ENCODE data around the gene RRP7A. TPM values are rescaled to one million over a fixed set of nuclear protein-coding genes. Genes with fewer than 3 reads are reported as not detected.
A peak's percentile ranks its signal among the peaks of the same experiment; 100 is the strongest.
"Not testable (repeated sequence)": the region's sequence is repeated elsewhere in the genome, so short reads cannot be mapped to it uniquely, and the experiment has no call there.

RRP7A gene
- total and polyA plus RNA-seq, 12 donors: 10.3 to 53.9 (median 35.7) TPM

DNA sequence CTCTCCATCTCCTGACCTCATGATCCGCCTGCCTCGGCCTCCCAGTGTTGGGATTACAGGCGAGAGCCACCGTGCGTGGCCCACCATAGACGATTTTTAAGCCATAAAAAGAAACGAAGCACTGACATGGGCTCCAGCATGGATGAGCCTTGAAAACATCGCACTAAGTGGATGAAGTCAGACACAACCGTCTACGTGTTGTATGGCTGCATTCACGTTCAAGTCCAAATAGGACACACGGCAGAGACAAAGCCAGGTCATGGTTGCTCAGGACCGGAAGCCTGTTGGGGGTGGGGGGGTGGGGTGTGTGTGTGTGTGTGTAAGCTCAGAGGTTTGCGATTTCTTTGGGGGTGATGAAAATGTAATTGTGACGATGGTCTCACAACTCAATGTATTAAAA is 10.0 kb downstream of the RRP7A start:
- no peaks in the 10 kb centered on the region for H3K9me3 ChIP-seq (replicated peaks in 1 of 3)
- H3K27ac ChIP-seq: no peak overlapping the region
- H3K4me1 ChIP-seq (replicated peaks in 1 of 2): no peaks in the 10 kb centered on the region
- H3K27me3 ChIP-seq: no peaks in the 10 kb centered on the region
- no peak for DNase-seq
- H3K4me3 ChIP-seq: no peak overlapping the region
- WGBS, 4 donors: 63 to 75% (median 69%) methylated on average over 6 to 15 of the region's 15 CpGs
- TF ChIP-seq POLR2A (IDR thresholded peaks at IDR 0.05): no peak
- TF ChIP-seq, protein P1, sequence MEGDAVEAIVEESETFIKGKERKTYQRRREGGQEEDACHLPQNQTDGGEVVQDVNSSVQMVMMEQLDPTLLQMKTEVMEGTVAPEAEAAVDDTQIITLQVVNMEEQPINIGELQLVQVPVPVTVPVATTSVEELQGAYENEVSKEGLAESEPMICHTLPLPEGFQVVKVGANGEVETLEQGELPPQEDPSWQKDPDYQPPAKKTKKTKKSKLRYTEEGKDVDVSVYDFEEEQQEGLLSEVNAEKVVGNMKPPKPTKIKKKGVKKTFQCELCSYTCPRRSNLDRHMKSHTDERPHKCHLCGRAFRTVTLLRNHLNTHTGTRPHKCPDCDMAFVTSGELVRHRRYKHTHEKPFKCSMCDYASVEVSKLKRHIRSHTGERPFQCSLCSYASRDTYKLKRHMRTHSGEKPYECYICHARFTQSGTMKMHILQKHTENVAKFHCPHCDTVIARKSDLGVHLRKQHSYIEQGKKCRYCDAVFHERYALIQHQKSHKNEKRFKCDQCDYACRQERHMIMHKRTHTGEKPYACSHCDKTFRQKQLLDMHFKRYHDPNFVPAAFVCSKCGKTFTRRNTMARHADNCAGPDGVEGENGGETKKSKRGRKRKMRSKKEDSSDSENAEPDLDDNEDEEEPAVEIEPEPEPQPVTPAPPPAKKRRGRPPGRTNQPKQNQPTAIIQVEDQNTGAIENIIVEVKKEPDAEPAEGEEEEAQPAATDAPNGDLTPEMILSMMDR (IDR thresholded peaks at IDR 0.05): no peak
- H3K36me3 ChIP-seq (replicated peaks in 1 of 2): peaks cover 0 to 12% of the 10 kb centered on the region in 2 donors
- intact Hi-C loops (cut with DNase I): no loop called here

DNA sequence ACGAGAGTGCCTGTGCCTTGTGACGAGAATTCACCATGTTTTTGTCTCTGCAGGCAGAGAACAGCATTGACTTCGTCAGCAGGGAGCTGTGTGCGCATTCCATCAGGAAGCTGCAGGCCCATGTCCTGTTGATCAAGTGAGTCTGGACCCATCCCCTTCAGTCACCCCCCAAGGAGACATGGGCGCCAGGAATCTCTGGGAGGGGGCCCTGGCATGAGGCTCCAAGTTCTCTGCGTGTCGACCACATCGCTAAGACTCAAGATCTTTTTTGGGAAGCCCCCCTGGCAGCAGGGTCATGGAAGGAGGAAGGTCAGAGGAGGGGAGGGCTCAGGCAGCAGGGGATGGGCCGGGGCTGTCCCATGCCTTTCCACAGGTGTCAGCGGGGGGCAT is 10.6 kb downstream of the RRP7A start:
- H3K27ac ChIP-seq; H3K9me3 ChIP-seq (replicated peaks in 1 of 3); H3K4me1 ChIP-seq (replicated peaks in 1 of 2); DNase-seq; intact Hi-C loops (cut with DNase I); H3K4me3 ChIP-seq; H3K27me3 ChIP-seq: not testable (repeated sequence)
- WGBS, 4 donors: 54 to 100% (median 62%) methylated on average over 1 to 10 of the region's 10 CpGs
- peaks cover 0 to 12% of the 10 kb centered on the region in 2 donors for H3K36me3 ChIP-seq (replicated peaks in 1 of 2)

DNA sequence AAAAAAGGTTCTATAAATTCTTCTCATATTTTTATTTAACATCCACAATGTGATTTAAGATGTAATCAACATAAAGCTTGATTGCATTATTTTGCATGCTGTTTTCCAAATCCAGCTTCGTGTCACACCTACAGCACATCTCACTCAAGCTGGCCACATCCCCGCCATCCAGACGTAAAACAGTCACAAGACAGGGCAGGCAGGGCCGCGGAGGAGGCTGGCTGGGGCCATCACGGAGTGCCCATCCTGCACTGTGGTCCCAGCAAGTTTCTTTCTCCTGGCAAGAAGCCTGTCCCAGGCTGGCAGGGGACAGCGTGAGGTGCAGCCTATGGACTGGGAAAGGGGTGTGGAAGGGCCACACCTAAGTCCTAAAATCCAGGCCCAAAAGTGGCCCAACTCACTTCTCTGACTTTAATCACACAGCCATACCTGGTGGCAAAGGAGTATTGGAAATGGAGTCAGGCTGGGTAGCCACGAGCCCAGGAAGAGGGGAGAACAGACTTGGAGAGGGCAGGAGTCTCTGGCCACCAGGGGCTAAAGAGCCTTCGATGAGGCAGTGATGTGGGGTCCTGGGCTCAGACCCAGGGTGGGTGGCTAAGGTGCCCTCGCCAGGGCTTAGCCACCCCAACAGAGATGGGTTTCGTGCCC is 11.1 kb downstream of the RRP7A start:
- DNase-seq; H3K9me3 ChIP-seq (replicated peaks in 1 of 3); H3K4me3 ChIP-seq; H3K4me1 ChIP-seq (replicated peaks in 1 of 2); intact Hi-C loops (cut with DNase I); H3K27ac ChIP-seq; H3K27me3 ChIP-seq: not testable (repeated sequence)
- peaks cover 0 to 12% of the 10 kb centered on the region in 2 donors for H3K36me3 ChIP-seq (replicated peaks in 1 of 2)
- WGBS, 4 donors: 46 to 78% (median 50%) methylated on average over 8 to 11 of the region's 11 CpGs

DNA sequence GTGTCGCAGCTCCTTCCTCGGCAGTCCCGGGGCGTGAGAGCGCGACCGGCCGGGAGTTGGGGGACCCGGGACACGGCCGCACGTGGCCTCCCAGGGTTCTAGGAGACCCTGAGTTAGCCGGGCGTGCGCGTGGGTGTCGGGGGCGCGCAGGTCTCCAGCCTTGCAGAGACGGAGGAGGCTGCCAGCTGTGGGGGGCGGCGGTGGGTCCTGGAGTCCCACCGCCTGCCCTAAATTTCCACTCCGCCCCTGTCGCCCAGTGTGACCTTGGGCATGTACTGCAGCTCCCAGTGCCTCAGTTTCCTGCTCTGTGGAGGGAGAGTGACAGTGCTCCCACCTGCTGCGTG is 18.8 kb downstream of the RRP7A start:
- intact Hi-C loops (cut with DNase I): no loop called here
- H3K27ac ChIP-seq: no peak overlapping the region
- DNase-seq: peak in 2 of 7 donors; percentile 32 to 45
- H3K9me3 ChIP-seq (replicated peaks in 1 of 3): no peaks in the 10 kb centered on the region
- 2 to 67% (median 26%) methylated on average over 5 to 26 of the region's 26 CpGs for WGBS, 4 donors
- H3K36me3 ChIP-seq (replicated peaks in 1 of 2): no peaks in the 10 kb centered on the region
- H3K27me3 ChIP-seq: no peaks in the 10 kb centered on the region
- H3K4me3 ChIP-seq: peak overlapping the region in 2 of 4 donors; percentile 9 to 50
- TF ChIP-seq, protein P1 (IDR thresholded peaks at IDR 0.05): no peak
- no peak for TF ChIP-seq POLR2A (IDR thresholded peaks at IDR 0.05)
- H3K4me1 ChIP-seq (replicated peaks in 1 of 2): peaks cover 4 to 5% of the 10 kb centered on the region in 2 donors

DNA sequence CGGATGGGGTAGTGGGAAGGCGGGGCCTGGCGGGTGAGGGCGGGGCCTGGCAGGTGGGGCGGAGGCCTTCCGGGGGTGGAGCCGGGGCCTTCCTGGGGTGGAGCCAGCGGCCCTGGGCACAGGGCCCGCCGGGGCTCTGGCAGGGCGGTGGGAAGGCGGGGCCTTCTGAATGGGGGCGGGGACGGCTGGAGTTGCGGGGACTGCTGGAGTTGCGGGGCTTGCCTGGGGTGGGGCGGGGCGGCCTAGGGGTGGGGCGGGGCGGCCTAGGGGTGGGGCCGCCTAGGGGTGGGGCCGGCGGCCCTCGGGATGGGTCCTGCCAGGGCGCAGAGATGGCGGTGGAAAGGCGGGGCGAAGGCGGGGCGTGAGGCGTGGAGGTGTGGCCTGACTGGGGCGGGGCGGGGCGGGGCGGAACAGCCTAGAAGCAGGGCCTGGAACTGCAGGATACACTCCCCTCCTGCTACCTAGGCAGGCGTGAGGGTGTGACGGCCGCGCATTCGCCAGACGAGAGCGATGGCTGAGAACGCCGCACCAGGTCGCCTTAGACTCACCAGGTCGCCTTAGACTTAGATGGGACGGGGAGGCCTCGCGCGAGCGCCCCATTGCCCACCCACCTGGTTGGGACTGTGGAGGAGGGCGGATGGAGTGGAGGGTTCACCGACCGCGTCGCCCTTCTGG is 19.3 kb downstream of the RRP7A start:
- Histone ChIP-seq H3K9me3 (replicated peaks in 1 of 3) (no peaks in the 10 kb centered on the region), H3K4me1 (replicated peaks in 1 of 2) (peaks cover 4 to 5% of the 10 kb centered on the region in 2 donors), H3K27ac (peak overlapping the region in 1 of 5 donors; percentile 6), H3K4me3 (peak overlapping the region in 2 of 4 donors; percentile 9 to 50), H3K27me3 (no peaks in the 10 kb centered on the region), H3K36me3 (replicated peaks in 1 of 2) (no peaks in the 10 kb centered on the region)
- WGBS, 4 donors: 0 to 4% (median 2%) methylated on average over 2 to 51 of the region's 56 CpGs
- peak in 1 of 2 donors; percentile 30 for TF ChIP-seq POLR2A (IDR thresholded peaks at IDR 0.05)
- TF ChIP-seq, protein P1 (IDR thresholded peaks at IDR 0.05): peak in 1 of 6 experiments; percentile 16
- peak; percentile 85 to 93 (median 89) for DNase-seq
- intact Hi-C loops (cut with DNase I): no loop called here

DNA sequence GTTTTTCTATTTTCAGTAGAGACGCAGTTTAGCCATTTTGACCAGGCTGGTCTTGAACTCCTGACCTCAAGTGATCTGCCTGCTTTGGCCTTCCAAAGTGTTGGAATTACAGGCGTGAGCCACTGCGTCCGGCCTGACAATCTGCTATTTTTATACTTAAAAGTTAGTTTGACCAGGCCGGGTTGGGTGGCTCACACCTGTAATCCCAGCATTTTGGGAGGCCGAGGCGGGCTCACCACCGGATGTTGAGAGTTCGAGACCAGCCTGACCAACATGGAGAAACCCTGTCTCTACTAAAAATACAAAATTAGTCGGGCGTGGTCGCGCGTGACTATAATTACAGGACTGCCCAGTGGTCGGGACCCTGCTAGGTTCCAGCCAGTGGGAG is 19.8 kb downstream of the RRP7A start:
- H3K4me3 ChIP-seq; H3K9me3 ChIP-seq (replicated peaks in 1 of 3); H3K4me1 ChIP-seq (replicated peaks in 1 of 2); DNase-seq; intact Hi-C loops (cut with DNase I); H3K36me3 ChIP-seq (replicated peaks in 1 of 2); H3K27me3 ChIP-seq: not testable (repeated sequence)
- H3K27ac ChIP-seq: peak overlapping the region in 1 of 5 donors; percentile 6
- 38 to 57% (median 49%) methylated on average over 13 to 15 of the region's 15 CpGs for WGBS, 4 donors

DNA sequence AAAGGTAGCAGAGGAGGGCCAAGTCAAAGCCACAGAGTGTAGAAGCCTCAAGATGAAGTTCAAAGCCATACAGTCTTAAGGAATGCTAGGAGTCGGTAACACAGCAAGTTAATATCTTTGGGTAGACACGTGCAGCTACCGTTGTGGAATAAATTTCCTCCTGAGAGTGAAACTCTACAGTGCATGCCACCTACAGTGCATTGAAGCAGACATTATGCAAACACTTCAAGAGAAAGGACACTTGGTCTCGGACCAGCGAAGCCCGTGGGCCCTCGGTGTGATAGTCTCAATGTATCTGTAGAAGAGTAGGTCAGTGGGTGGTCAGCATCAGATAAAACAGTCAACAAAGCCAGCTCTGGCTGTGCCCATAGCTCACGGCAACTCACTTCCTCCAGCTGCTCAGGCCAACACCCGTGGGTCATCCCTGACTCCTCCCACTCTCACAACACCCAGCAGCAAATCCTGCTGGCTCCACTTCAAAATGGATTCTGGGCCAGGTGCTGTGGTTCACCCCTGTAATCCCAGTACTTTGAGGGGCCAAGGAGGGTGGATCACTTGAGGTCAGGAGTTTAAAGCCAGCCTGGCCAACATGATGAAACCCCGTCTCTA is 24.0 kb downstream of the RRP7A start:
- DNase-seq; H3K27ac ChIP-seq; H3K4me3 ChIP-seq; H3K27me3 ChIP-seq; intact Hi-C loops (cut with DNase I); H3K9me3 ChIP-seq (replicated peaks in 1 of 3); H3K36me3 ChIP-seq (replicated peaks in 1 of 2); H3K4me1 ChIP-seq (replicated peaks in 1 of 2): not testable (repeated sequence)
- 67 to 76% (median 73%) methylated on average over 9 to 10 of the region's 10 CpGs for WGBS, 4 donors
